Measurements from ENCODE around the gene ALS2.
A peak's percentile ranks its signal among the peaks of the same experiment; 100 is the strongest.
"Not testable (repeated sequence)": the region's sequence is repeated elsewhere in the genome, so short reads cannot be mapped to it uniquely, and the experiment has no call there.

The ALS2 gene

GRCh38 chr2:201790989-201791388 is 10.3 kb upstream of the ALS2 start:
- DNase-seq = no peak

- DNase-seq = no peak
Measured at GRCh38 chr2:201790291-201790690, 9.6 kb upstream of the ALS2 start.

GRCh38 chr2:201789395-201789794 is 8.7 kb upstream of the ALS2 start:
- no peak for DNase-seq

GRCh38 chr2:201788371-201788770 is 7.6 kb upstream of the ALS2 start:
- no peak for DNase-seq

- no peak for DNase-seq
Measured at GRCh38 chr2:201786471-201786870, 5.7 kb upstream of the ALS2 start.

GRCh38 chr2:201785135-201785534 is 4.4 kb upstream of the ALS2 start:
- DNase-seq = no peak

GRCh38 chr2:201784563-201784962 is 3.8 kb upstream of the ALS2 start:
- DNase-seq = no peak

GRCh38 chr2:201781557-201782051 is 871 bp upstream of the ALS2 start:
- DNase-seq = peak; percentile 13

GRCh38 chr2:201779901-201780673 is 646 bp downstream of the ALS2 start:
- DNase-seq = peak; percentile 3

- DNase-seq = no peak
Measured at GRCh38 chr2:201777869-201778268, 2.9 kb downstream of the ALS2 start.

GRCh38 chr2:201777043-201777442 is 3.7 kb downstream of the ALS2 start:
- no peak for DNase-seq

GRCh38 chr2:201775326-201775725 is 5.4 kb downstream of the ALS2 start:
- no peak for DNase-seq

GRCh38 chr2:201774546-201774945 is 6.2 kb downstream of the ALS2 start:
- DNase-seq = no peak

- no peak for DNase-seq
Measured at GRCh38 chr2:201773990-201774389, 6.7 kb downstream of the ALS2 start.

- no peak for DNase-seq
Measured at GRCh38 chr2:201769666-201770373, 10.9 kb downstream of the ALS2 start.

- no peak for DNase-seq
Measured at GRCh38 chr2:201768918-201769317, 11.8 kb downstream of the ALS2 start.

GRCh38 chr2:201765799-201766198 is 14.9 kb downstream of the ALS2 start:
- DNase-seq = no peak

GRCh38 chr2:201764469-201764868 is 16.3 kb downstream of the ALS2 start:
- not testable (repeated sequence) for DNase-seq

GRCh38 chr2:201761101-201761500 is 19.6 kb downstream of the ALS2 start:
- DNase-seq = no peak

GRCh38 chr2:201759567-201759966 is 21.2 kb downstream of the ALS2 start:
- no peak for DNase-seq

GRCh38 chr2:201758873-201759272 is 21.9 kb downstream of the ALS2 start:
- no peak for DNase-seq

GRCh38 chr2:201758234-201758633 is 22.5 kb downstream of the ALS2 start:
- DNase-seq = no peak

GRCh38 chr2:201754717-201755415 is 25.9 kb downstream of the ALS2 start:
- no peak for DNase-seq

- no peak for DNase-seq
Measured at GRCh38 chr2:201751566-201751965, 29.2 kb downstream of the ALS2 start.
